Measurements from ENCODE around the gene ALS2.
"Not testable (repeated sequence)": the region's sequence is repeated elsewhere in the genome, so short reads cannot be mapped to it uniquely, and the experiment has no call there.

GRCh38 chr2:201764469-201764868 is 16.3 kb downstream of the ALS2 start:
- not testable (repeated sequence) for TF ChIP-seq POLR2A (IDR thresholded peaks at IDR 0.05; ENCODE audit: borderline replicate concordance, extremely low read depth, insufficient read depth, insufficient read length); EZH2phosphoT487 (IDR thresholded peaks at IDR 0.05; ENCODE audit: borderline replicate concordance); YY1 (IDR thresholded peaks at IDR 0.05; ENCODE audit: extremely low read depth, insufficient replicate concordance, low read depth, low read length); CTCF (IDR thresholded peaks at IDR 0.05 in 2 of 3, conservative IDR thresholded peaks at IDR 0.05 in 1 of 3; ENCODE audit: borderline replicate concordance in 1 of 3, insufficient read depth in 1 of 3, low read depth in 2 of 3, low read length in 2 of 3); SP1 (IDR thresholded peaks at IDR 0.05; ENCODE audit: low read depth); SIN3A (IDR thresholded peaks at IDR 0.05; ENCODE audit: low read depth); ZNF274 (IDR thresholded peaks at IDR 0.05; ENCODE audit: low read depth, low read length); FOSL1 (IDR thresholded peaks at IDR 0.05; ENCODE audit: low read depth); CBX3 (IDR thresholded peaks at IDR 0.05; ENCODE audit: low read depth); EZH2 (IDR thresholded peaks at IDR 0.05); ZBTB33 (IDR thresholded peaks at IDR 0.05; ENCODE audit: extremely low read depth, insufficient replicate concordance, low read length); POLR2AphosphoS5 (IDR thresholded peaks at IDR 0.05; ENCODE audit: low read depth, low read length); MAX (IDR thresholded peaks at IDR 0.05)
